AG04449 (cell line): ENCODE measurements around the gene GZMM.

Experiments used
- CTCF ChIA-PET: fragments of 350-600 bp; formaldehyde crosslinking; extraction: SDS; loops from one replicate; lab custom pipeline; 2021; ENCODE audit warnings: antibody characterized with exemption; lab: Yijun Ruan, JAX
- POLR2A ChIA-PET: fragments of 400-600, 350-600 bp; formaldehyde crosslinking; extraction: SDS; loops from one replicate; lab custom pipeline; 2020; ENCODE audit warnings: antibody characterized with exemption, inconsistent platforms; lab: Yijun Ruan, JAX
- DNase-seq: peaks from one replicate; pipeline ENCODE4 v3.0.0-alpha.2; 2010; ENCODE audit warnings: low read depth, low spot score
- H3K4me3 ChIP-seq: 2 replicates; pipeline ENCODE4 v1.5.1; 2011; ENCODE audit warnings: low read depth, mild to moderate bottlenecking, control low read depth, low read length
- CTCF ChIP-seq: IDR thresholded peaks from one replicate; pipeline ENCODE4 v1.5.1; 2011; ENCODE audit warnings: mild to moderate bottlenecking, moderate library complexity, low read length, control low read depth, inconsistent platforms; ENCODE audit not compliant: insufficient read depth; ENCODE audit errors: missing control alignments

Gene GZMM

GRCh38 chr19:567296-567900, 23.5 kb downstream of the GZMM start:
- ChIA-PET CTCF (interaction anchor here (1.0 to 1.3 kb wide), 2 partner anchors 17 to 34 kb away, joined by 3 to 5 read pairs; no protein-coding TSS in a partner anchor), POLR2A (no interaction called here)
- no peak for TF ChIP-seq CTCF
- DNase-seq = no peak
- H3K4me3 ChIP-seq = no peak overlapping the region

GRCh38 chr19:570251-570686, 26.4 kb downstream of the GZMM start:
- POLR2A ChIA-PET = no interaction called here
- CTCF ChIA-PET = interaction anchor here (1.4 kb wide), 1 partner anchor 12 kb away, joined by 3 read pairs; no protein-coding TSS in a partner anchor
- H3K4me3 ChIP-seq = no peak overlapping the region
- TF ChIP-seq CTCF = no peak
- no peak for DNase-seq

GRCh38 chr19:570937-571565, 27.2 kb downstream of the GZMM start:
- peak overlapping the region; percentile 63 for H3K4me3 ChIP-seq
- CTCF ChIA-PET = interaction anchor here (0.7 kb wide), 1 partner anchor 39 kb away, joined by 3 read pairs; no protein-coding TSS in a partner anchor
- TF ChIP-seq CTCF = no peak
- no peak for DNase-seq
- POLR2A ChIA-PET = no interaction called here

GRCh38 chr19:571566-571974, 27.7 kb downstream of the GZMM start:
- H3K4me3 ChIP-seq = peak overlapping the region; percentile 63
- ChIA-PET POLR2A (interaction anchor here (1.3 to 1.4 kb wide), 2 partner anchors 16 to 105 kb away, joined by 3 to 4 read pairs; no protein-coding TSS in a partner anchor), CTCF (interaction anchor here (0.7 kb wide), 1 partner anchor 39 kb away, joined by 3 read pairs; no protein-coding TSS in a partner anchor)
- no peak for TF ChIP-seq CTCF
- no peak for DNase-seq

- no peak for TF ChIP-seq CTCF
- H3K4me3 ChIP-seq = peak within 1 kb of the TSS; percentile 93
- CTCF ChIA-PET = no interaction called here
- POLR2A ChIA-PET = interaction anchor here (0.7 to 1.4 kb wide), 3 partner anchors 12 to 105 kb away, joined by 3 to 4 read pairs (median 4); no protein-coding TSS in a partner anchor
- peak; percentile 77 for DNase-seq
Observed at GRCh38 chr19:572140-572742, 28.4 kb downstream of the GZMM start, which contains the start of gene BSG. BSG (plus strand) TSS chr19:572596; CDS start chr19:572635, 39 bp downstream.
